Karpas-422 (cell line): ENCODE results near the gene MEIS3. TPM values are rescaled to one million over a fixed set of nuclear protein-coding genes. Genes with fewer than 3 reads are reported as not detected.

Experiments used
- DNase-seq: peaks from one replicate; pipeline ENCODE4 v3.0.0-alpha.2; 2015
- H2AFZ ChIP-seq: fragments of 200-600 bp; sonication (generic); 2 replicates; pipeline ENCODE4 v1.6.1; 2014; ENCODE audit warnings: antibody characterized with exemption, low read length, mixed read lengths
- H3K27ac ChIP-seq: fragments of 200-600 bp; sonication (generic); 2 replicates; pipeline ENCODE4 v1.5.1; 2014; ENCODE audit warnings: mild to moderate bottlenecking, low read length, moderate library complexity
- H3K27me3 ChIP-seq: fragments of 200-600 bp; sonication (generic); 2 replicates; pipeline ENCODE4 v1.6.1; 2014; ENCODE audit warnings: low read length, mixed read lengths
- H3K36me3 ChIP-seq: fragments of 200-600 bp; sonication (generic); 2 replicates; pipeline ENCODE4 v1.6.1; 2014; ENCODE audit warnings: low read length, mixed read lengths; ENCODE audit not compliant: insufficient read depth
- H3K4me1 ChIP-seq: fragments of 200-600 bp; sonication (generic); 2 replicates; pipeline ENCODE4 v1.6.1; 2014; ENCODE audit warnings: mild to moderate bottlenecking, low read length, mixed read lengths
- H3K4me2 ChIP-seq: fragments of 200-600 bp; sonication (generic); 2 replicates; pipeline ENCODE4 v1.6.1; 2014; ENCODE audit warnings: low read length, low read depth, mild to moderate bottlenecking; ENCODE audit not compliant: poor library complexity, severe bottlenecking
- H3K4me3 ChIP-seq: fragments of 200-600 bp; sonication (generic); 2 replicates; pipeline ENCODE4 v1.5.1; 2014; ENCODE audit warnings: mild to moderate bottlenecking, antibody characterized with exemption, low read length, mixed read lengths
- H3K79me2 ChIP-seq: fragments of 200-600 bp; sonication (generic); 2 replicates; pipeline ENCODE4 v1.6.1; 2014; ENCODE audit warnings: mild to moderate bottlenecking, low read length, mixed read lengths
- H3K9ac ChIP-seq: fragments of 200-600 bp; sonication (generic); 2 replicates; pipeline ENCODE4 v1.6.0; 2014; ENCODE audit warnings: low read length
- H3K9me2 ChIP-seq: fragments of 200-600 bp; sonication (generic), shearing (Covaris generic); replicated peaks from 2 replicates; pipeline ENCODE4 v1.6.0; 2014; ENCODE audit warnings: mild to moderate bottlenecking, low read length, moderate library complexity; ENCODE audit not compliant: insufficient read depth
- H3K9me3 ChIP-seq: fragments of 300-700, 200-600 bp; sonication (generic); 2 replicates; pipeline ENCODE4 v1.6.1; 2014; ENCODE audit warnings: low read length, mixed read lengths
- H4K20me1 ChIP-seq: fragments of 200-600 bp; sonication (generic); 2 replicates; pipeline ENCODE4 v1.6.1; 2014; ENCODE audit warnings: mild to moderate bottlenecking, antibody characterized with exemption, low read length, low read depth; ENCODE audit not compliant: insufficient read depth
- total RNA-seq: library from RNA; depleted of rRNA; stranded (reverse); fragments of >200 nt; shearing (Covaris generic); gene quantifications from 2 replicates; pipeline ENCODE4 v1.2.3, GENCODE V29; 2014; ENCODE audit warnings: low replicate concordance

MEIS3 gene
- total RNA-seq, 1 experiment from 2014 or later = 3.3 TPM

GRCh38 chr19:47405854-47406417 lies 13.4 kb downstream of the MEIS3 start:
- no peaks in the 10 kb centered on the region for H3K9me2 ChIP-seq
- no peaks in the 10 kb centered on the region for H3K9me3 ChIP-seq
- H3K27me3 ChIP-seq = no peaks in the 10 kb centered on the region
- H2AFZ ChIP-seq = no peak overlapping the region
- no peaks in the 10 kb centered on the region for H3K4me1 ChIP-seq
- no peak for DNase-seq
- no peak overlapping the region for H3K27ac ChIP-seq
- H3K79me2 ChIP-seq = no peaks in the 10 kb centered on the region
- no peak overlapping the region for H3K4me2 ChIP-seq
- H3K36me3 ChIP-seq = no peaks in the 10 kb centered on the region
- no peak overlapping the region for H3K4me3 ChIP-seq
- H3K9ac ChIP-seq = no peak overlapping the region
- no peaks in the 10 kb centered on the region for H4K20me1 ChIP-seq

- H3K9ac ChIP-seq = no peak overlapping the region
- H3K4me3 ChIP-seq = no peak overlapping the region
- no peaks in the 10 kb centered on the region for H3K36me3 ChIP-seq
- H3K9me2 ChIP-seq = no peaks in the 10 kb centered on the region
- H3K4me2 ChIP-seq = no peak overlapping the region
- H2AFZ ChIP-seq = no peak overlapping the region
- no peak for DNase-seq
- no peak overlapping the region for H3K27ac ChIP-seq
- no peaks in the 10 kb centered on the region for H3K4me1 ChIP-seq
- no peaks in the 10 kb centered on the region for H3K79me2 ChIP-seq
- no peaks in the 10 kb centered on the region for H4K20me1 ChIP-seq
- no peaks in the 10 kb centered on the region for H3K27me3 ChIP-seq
- no peaks in the 10 kb centered on the region for H3K9me3 ChIP-seq
These were observed 14.2 kb downstream of the MEIS3 start for GRCh38 chr19:47405197-47405550.

GRCh38 chr19:47404334-47405196 lies 14.8 kb downstream of the MEIS3 start:
- H3K36me3 ChIP-seq = no peaks in the 10 kb centered on the region
- no peaks in the 10 kb centered on the region for H4K20me1 ChIP-seq
- no peaks in the 10 kb centered on the region for H3K79me2 ChIP-seq
- no peak overlapping the region for H3K27ac ChIP-seq
- H2AFZ ChIP-seq = no peak overlapping the region
- DNase-seq = no peak
- H3K9me2 ChIP-seq = no peaks in the 10 kb centered on the region
- no peak overlapping the region for H3K9ac ChIP-seq
- no peaks in the 10 kb centered on the region for H3K4me1 ChIP-seq
- H3K9me3 ChIP-seq = no peaks in the 10 kb centered on the region
- no peak overlapping the region for H3K4me2 ChIP-seq
- no peaks in the 10 kb centered on the region for H3K27me3 ChIP-seq
- no peak overlapping the region for H3K4me3 ChIP-seq

DNA sequence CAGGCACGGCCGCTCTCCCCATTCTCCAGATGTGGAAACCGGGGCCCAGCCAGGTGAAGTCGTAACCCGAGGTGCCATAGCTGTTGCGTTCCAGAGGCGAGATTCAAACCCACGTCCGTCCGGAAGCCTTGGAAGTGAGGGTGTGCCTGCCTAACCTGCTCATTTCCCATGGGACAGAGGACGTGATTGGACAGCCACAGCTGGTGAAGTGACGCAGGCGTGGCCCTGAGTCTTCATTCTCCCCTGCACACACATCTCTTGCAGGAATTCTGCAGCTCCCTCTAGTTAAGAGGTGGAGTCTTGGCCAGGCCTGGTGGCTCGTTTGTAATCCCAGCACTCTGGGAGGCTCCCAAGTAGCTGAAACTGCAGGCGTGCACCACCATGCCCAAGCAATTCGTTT lies 16.8 kb downstream of the MEIS3 start:
- H4K20me1 ChIP-seq = no peaks in the 10 kb centered on the region

GRCh38 chr19:47398707-47399597 lies 20.4 kb downstream of the MEIS3 start:
- Histone ChIP-seq H3K4me1 (no peaks in the 10 kb centered on the region), H3K4me3 (no peak overlapping the region), H3K27me3 (no peaks in the 10 kb centered on the region), H3K9ac (no peak overlapping the region), H2AFZ (no peak overlapping the region), H3K9me3 (no peaks in the 10 kb centered on the region), H3K36me3 (no peaks in the 10 kb centered on the region), H3K79me2 (no peaks in the 10 kb centered on the region), H3K9me2 (no peaks in the 10 kb centered on the region), H4K20me1 (no peaks in the 10 kb centered on the region), H3K27ac (no peak overlapping the region), H3K4me2 (no peak overlapping the region)
- no peak for DNase-seq

More for the DNA sequence above, 16.8 kb downstream of the MEIS3 start:
- Histone ChIP-seq H3K36me3 (no peaks in the 10 kb centered on the region), H3K9me2 (no peaks in the 10 kb centered on the region), H3K9me3 (no peaks in the 10 kb centered on the region), H3K79me2 (no peaks in the 10 kb centered on the region), H3K4me1 (no peaks in the 10 kb centered on the region), H3K9ac (no peak overlapping the region), H3K27ac (no peak overlapping the region), H2AFZ (no peak overlapping the region), H3K27me3 (no peaks in the 10 kb centered on the region), H3K4me2 (no peak overlapping the region), H3K4me3 (no peak overlapping the region)
- DNase-seq = no peak

GRCh38 chr19:47391510-47392223 lies 27.7 kb downstream of the MEIS3 start:
- no peak overlapping the region for H3K4me3 ChIP-seq

GRCh38 chr19:47390533-47391488 lies 28.5 kb downstream of the MEIS3 start:
- Histone ChIP-seq H3K9me2 (no peaks in the 10 kb centered on the region), H3K4me2 (no peak overlapping the region), H3K79me2 (no peaks in the 10 kb centered on the region), H2AFZ (no peak overlapping the region), H3K4me3 (no peak overlapping the region), H4K20me1 (no peaks in the 10 kb centered on the region), H3K27me3 (no peaks in the 10 kb centered on the region), H3K27ac (0 out of 2 replicates have a peak overlapping the region, but pooled peaks have one; percentile 18), H3K4me1 (peaks cover 5% of the 10 kb centered on the region), H3K9ac (no peak overlapping the region), H3K9me3 (no peaks in the 10 kb centered on the region), H3K36me3 (no peaks in the 10 kb centered on the region)
- no peak for DNase-seq

More at GRCh38 chr19:47391510-47392223, 27.7 kb downstream of the MEIS3 start:
- no peaks in the 10 kb centered on the region for H4K20me1 ChIP-seq
- no peaks in the 10 kb centered on the region for H3K9me3 ChIP-seq
- no peak overlapping the region for H3K27ac ChIP-seq
- no peak overlapping the region for H3K9ac ChIP-seq
- no peaks in the 10 kb centered on the region for H3K9me2 ChIP-seq
- H3K79me2 ChIP-seq = no peaks in the 10 kb centered on the region
- H3K36me3 ChIP-seq = no peaks in the 10 kb centered on the region
- peaks cover 5% of the 10 kb centered on the region for H3K4me1 ChIP-seq
- no peak overlapping the region for H3K4me2 ChIP-seq
- no peaks in the 10 kb centered on the region for H3K27me3 ChIP-seq
- DNase-seq = peak; percentile 89
- no peak overlapping the region for H2AFZ ChIP-seq
